Fibroblast of gingiva (primary cell): ENCODE results near the gene IGLL1.
"Not testable (repeated sequence)": the region's sequence is repeated elsewhere in the genome, so short reads cannot be mapped to it uniquely, and the experiment has no call there.

Experiments
- DNase-seq: peaks from one replicate; pipeline ENCODE4 v3.0.0-alpha.2; 2011; ENCODE audit warnings: low read depth

The IGLL1 gene

GRCh38 chr22:23579870-23580575 lies at the start of gene IGLL1:
Gene IGLL1, minus strand, starts transcription at chr22:23580290. Its CDS starts 100 bp downstream, at chr22:23580190.
- DNase-seq: no peak

- peak; percentile 27 for DNase-seq
These were observed 48.1 kb upstream of the IGLL1 start for GRCh38 chr22:23628056-23628743.

- peak; percentile 80 for DNase-seq
These were observed 47.4 kb upstream of the IGLL1 start for GRCh38 chr22:23627401-23628055.

- DNase-seq: no peak
These were observed 46.3 kb upstream of the IGLL1 start for GRCh38 chr22:23626286-23626975.

GRCh38 chr22:23622634-23623033 lies 42.5 kb upstream of the IGLL1 start:
- DNase-seq: no peak

GRCh38 chr22:23621916-23622315 lies 41.8 kb upstream of the IGLL1 start:
- not testable (repeated sequence) for DNase-seq

- no peak for DNase-seq
These were observed 41.1 kb upstream of the IGLL1 start for GRCh38 chr22:23621082-23621780.

GRCh38 chr22:23613193-23613972 lies 33.3 kb upstream of the IGLL1 start:
- DNase-seq: no peak

- no peak for DNase-seq
These were observed 30.1 kb upstream of the IGLL1 start for GRCh38 chr22:23609983-23610781.

- no peak for DNase-seq
These were observed 28.5 kb upstream of the IGLL1 start for GRCh38 chr22:23608583-23608982.

- DNase-seq: no peak
These were observed 26.4 kb upstream of the IGLL1 start for GRCh38 chr22:23606204-23607131.

GRCh38 chr22:23604939-23605712 lies 25.0 kb upstream of the IGLL1 start:
- no peak for DNase-seq

- DNase-seq: no peak
These were observed 23.2 kb upstream of the IGLL1 start for GRCh38 chr22:23603266-23603665.

GRCh38 chr22:23598805-23599518 lies 18.9 kb upstream of the IGLL1 start:
- no peak for DNase-seq

- not testable (repeated sequence) for DNase-seq
These were observed 17.6 kb upstream of the IGLL1 start for GRCh38 chr22:23597576-23598268.

GRCh38 chr22:23595904-23596303 lies 15.8 kb upstream of the IGLL1 start:
- DNase-seq: not testable (repeated sequence)

- DNase-seq: no peak
These were observed 11.8 kb upstream of the IGLL1 start for GRCh38 chr22:23591846-23592245.
